Testis (tissue), 3 donors: Measurements from ENCODE around the gene CREG2. TPM values are rescaled to one million over a fixed set of nuclear protein-coding genes. Genes with fewer than 3 reads are reported as not detected.

Experiments
- DNase-seq: peaks from one replicate; pipeline ENCODE4 v3.0.0-alpha.2; 2019
- H3K27ac ChIP-seq, 2 donors: fragments of 200-600 bp; sonication (generic); one replicate each; pipeline ENCODE4 v1.5.1; 2019
- H3K27me3 ChIP-seq: fragments of 200-600 bp; sonication (generic); one replicate; pipeline ENCODE4 v1.5.1; 2019
- H3K36me3 ChIP-seq: fragments of 200-600 bp; sonication (generic); one replicate; pipeline ENCODE4 v1.5.1; 2017; ENCODE audit warnings: low read depth; ENCODE audit errors: missing control alignments
- H3K4me1 ChIP-seq: fragments of 200-600 bp; sonication (generic); one replicate; pipeline ENCODE4 v1.5.1; 2019
- H3K4me3 ChIP-seq, 2 donors: fragments of 200-600 bp; sonication (generic); one replicate each; pipeline ENCODE4 v1.5.1; 2017 to 2019
- H3K9me3 ChIP-seq: fragments of 200-600 bp; sonication (generic); one replicate; pipeline ENCODE4 v1.5.1; 2017
- POLR2A ChIP-seq: fragments of 450-650 bp; IDR thresholded peaks from one replicate; pipeline ENCODE4 v1.6.1; 2017; ENCODE audit warnings: antibody characterized with exemption, mild to moderate bottlenecking, moderate library complexity
- WGBS, 2 donors: methylation state at CpG; one replicate each; pipeline ENCODE4 v1.1.5; 2018; 5-methylcytosine and 5-hydroxymethylcytosine counted together
- intact Hi-C: fragments of 100-400 bp; cut with DNase I; formaldehyde crosslinking; loops from one replicate; pipeline ENCODE4 v1.15.1; 2023; ENCODE audit warnings: low total_unique reads
- microRNA-seq, 2 donors: library from miRNA; unstranded; fragments of <30 nt; microRNA quantifications; one replicate each; pipeline ENCODE4, GENCODE V29; 2016; ENCODE audit warnings: borderline number of aligned reads in 2 of 2, borderline replicate concordance in 1 of 2
- polyA plus RNA-seq: library from polyadenylated mRNA; stranded (reverse); fragments of 350-450 nt; fragmentation: Illumina TruSeq; extraction: RNeasy Lipid Tissue Mini Kit (QIAGEN cat#74804); gene quantifications from one replicate; pipeline ENCODE4 v1.2.3, GENCODE V29; 2014; ENCODE audit warnings: low read depth, low replicate concordance; ENCODE audit not compliant: insufficient read depth
- small RNA-seq, 2 donors: library from RNA; depleted of rRNA; stranded (forward); fragments of <200 nt; gene quantifications; one replicate each; pipeline ENCODE3, GENCODE V24; 2016
- total RNA-seq, 2 donors: library from RNA; depleted of rRNA; stranded (reverse); fragments of >200 nt; gene quantifications; one replicate each; pipeline ENCODE4 v1.2.3, GENCODE V29; 2016
- TF ChIP-seq, protein P1 (sequence below), 3 experiments: fragments of 450-650 bp in 2 of 3; fragments of 200-600 bp in 1 of 3; sonication (generic) in 1 of 3; IDR thresholded peaks; one replicate each; pipeline ENCODE4 v1.5.1; 2016 to 2019; ENCODE audit warnings: antibody characterized with exemption in 3 of 3, mild to moderate bottlenecking in 2 of 3, moderate library complexity in 1 of 3

CREG2 gene
- total and polyA plus RNA-seq, 3 donors from 2014 or later, result 0.19 to 0.47 (median 0.42) TPM

DNA sequence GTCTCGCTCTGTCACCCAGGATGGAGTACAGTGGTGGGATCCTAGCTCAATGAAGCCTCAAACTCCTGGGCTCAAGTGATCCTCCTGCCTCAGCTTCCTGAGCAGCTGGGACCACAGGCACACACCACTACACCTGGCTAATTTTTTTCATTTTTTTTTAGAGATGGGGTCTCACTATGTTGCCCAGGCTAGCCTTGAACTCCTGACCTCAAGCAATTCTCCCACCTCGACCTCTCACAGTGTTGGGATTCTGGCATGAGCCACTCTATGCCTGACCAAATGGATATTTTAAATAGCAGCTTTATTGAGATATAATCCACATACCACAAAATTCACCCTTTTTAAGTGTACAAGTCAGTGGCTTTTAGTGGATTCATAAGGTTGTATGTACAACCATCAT, 89.9 kb downstream of the CREG2 start:
- H3K4me3 ChIP-seq, result no peak overlapping the region
- no peak for DNase-seq
- H3K4me1 ChIP-seq, result peaks cover 4% of the 10 kb centered on the region
- TF ChIP-seq POLR2A, result no peak
- TF ChIP-seq, protein P1, sequence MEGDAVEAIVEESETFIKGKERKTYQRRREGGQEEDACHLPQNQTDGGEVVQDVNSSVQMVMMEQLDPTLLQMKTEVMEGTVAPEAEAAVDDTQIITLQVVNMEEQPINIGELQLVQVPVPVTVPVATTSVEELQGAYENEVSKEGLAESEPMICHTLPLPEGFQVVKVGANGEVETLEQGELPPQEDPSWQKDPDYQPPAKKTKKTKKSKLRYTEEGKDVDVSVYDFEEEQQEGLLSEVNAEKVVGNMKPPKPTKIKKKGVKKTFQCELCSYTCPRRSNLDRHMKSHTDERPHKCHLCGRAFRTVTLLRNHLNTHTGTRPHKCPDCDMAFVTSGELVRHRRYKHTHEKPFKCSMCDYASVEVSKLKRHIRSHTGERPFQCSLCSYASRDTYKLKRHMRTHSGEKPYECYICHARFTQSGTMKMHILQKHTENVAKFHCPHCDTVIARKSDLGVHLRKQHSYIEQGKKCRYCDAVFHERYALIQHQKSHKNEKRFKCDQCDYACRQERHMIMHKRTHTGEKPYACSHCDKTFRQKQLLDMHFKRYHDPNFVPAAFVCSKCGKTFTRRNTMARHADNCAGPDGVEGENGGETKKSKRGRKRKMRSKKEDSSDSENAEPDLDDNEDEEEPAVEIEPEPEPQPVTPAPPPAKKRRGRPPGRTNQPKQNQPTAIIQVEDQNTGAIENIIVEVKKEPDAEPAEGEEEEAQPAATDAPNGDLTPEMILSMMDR (IDR thresholded peaks at IDR 0.05), result no peak
- intact Hi-C loops, result no loop called here
- H3K27me3 ChIP-seq, result no peaks in the 10 kb centered on the region
- no peaks in the 10 kb centered on the region for H3K36me3 ChIP-seq
- 67 to 83% methylated on average over 2 of the region's 2 CpGs for WGBS, 2 donors
- no peak overlapping the region for H3K27ac ChIP-seq
- no peaks in the 10 kb centered on the region for H3K9me3 ChIP-seq

- intact Hi-C loops, result no loop called here
- no peaks in the 10 kb centered on the region for H3K9me3 ChIP-seq
- no peak for TF ChIP-seq POLR2A
- TF ChIP-seq, protein P1 (IDR thresholded peaks at IDR 0.05), result no peak
- no peak overlapping the region for H3K27ac ChIP-seq
- H3K4me3 ChIP-seq, result no peak overlapping the region
- 88 to 93% methylated on average over 5 of the region's 5 CpGs for WGBS, 2 donors
- H3K4me1 ChIP-seq, result peaks cover 4% of the 10 kb centered on the region
- no peaks in the 10 kb centered on the region for H3K27me3 ChIP-seq
- no peaks in the 10 kb centered on the region for H3K36me3 ChIP-seq
- DNase-seq, result no peak
These were observed 90.9 kb downstream of the CREG2 start for GRCh38 chr2:101296371-101296770.

DNA sequence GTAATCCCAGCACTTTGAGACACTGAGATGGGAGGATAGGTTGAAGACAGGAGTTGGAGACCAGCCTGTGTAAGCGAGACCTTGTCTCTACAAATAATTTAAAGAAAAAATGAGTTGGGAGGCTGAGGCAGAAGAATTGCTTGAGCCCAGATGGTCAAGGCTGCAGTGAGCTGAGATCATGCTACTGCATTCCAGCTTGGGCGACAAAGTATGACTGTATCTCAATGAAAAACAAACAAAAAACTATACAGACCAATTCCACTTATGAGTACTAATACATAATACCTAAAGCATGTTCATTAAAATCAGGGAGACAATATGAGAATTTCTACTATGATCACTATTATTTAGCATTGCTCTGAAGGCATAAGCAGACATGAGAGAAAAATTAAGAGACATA, 91.4 kb downstream of the CREG2 start:
- H3K27ac ChIP-seq, result no peak overlapping the region
- H3K9me3 ChIP-seq, result no peaks in the 10 kb centered on the region
- H3K4me1 ChIP-seq, result peaks cover 4% of the 10 kb centered on the region
- no peak for TF ChIP-seq POLR2A
- TF ChIP-seq, protein P1 (IDR thresholded peaks at IDR 0.05), result no peak
- no peak overlapping the region for H3K4me3 ChIP-seq
- no peaks in the 10 kb centered on the region for H3K36me3 ChIP-seq
- intact Hi-C loops, result no loop called here
- H3K27me3 ChIP-seq, result no peaks in the 10 kb centered on the region
- no peak for DNase-seq
- 64 to 81% methylated on average over 2 of the region's 2 CpGs for WGBS, 2 donors

Small RNA genes lying within 50 kb of the gene (microRNA-seq; reads per million reads assigned to microRNA genes)
- 0 to 1.4 reads per million in 2 donors for gene MIR5696

Small RNA genes lying within 50 kb of the gene (small RNA-seq; reads per million reads assigned to genes)
- gene MIR5696, result 0 to 0.37 reads per million in 2 donors

Other genes with a start within 250 kb of the CREG2 start
- 100 to 1,000 TPM in 1 of 2 donors, 10 to 100 TPM in 1; 90.1 to 125 TPM for gene TBC1D8, start 236.1 kb downstream of the CREG2 start, total RNA-seq
- 62.2 TPM for gene TBC1D8, start 236.1 kb downstream of the CREG2 start, polyA plus RNA-seq
- 10 to 100 TPM; 43.7 to 45.7 TPM for gene CNOT11, start 134.6 kb downstream of the CREG2 start, total RNA-seq
- gene CNOT11, start 134.6 kb downstream of the CREG2 start, polyA plus RNA-seq, result 81.1 TPM
- gene RNF149, start 78.8 kb downstream of the CREG2 start, total RNA-seq, result 100 to 1,000 TPM in 1 of 2 donors, 10 to 100 TPM in 1; 95.0 to 107 TPM
- gene RNF149, start 78.8 kb downstream of the CREG2 start, polyA plus RNA-seq, result 58.0 TPM
- gene RFX8, start 87.6 kb upstream of the CREG2 start, total RNA-seq, result 1 to 10 TPM; 1.8 to 2.7 TPM
- gene RFX8, start 87.6 kb upstream of the CREG2 start, polyA plus RNA-seq, result 4.0 TPM